ENCODE results near the gene FAM149A. TPM values are rescaled to one million over a fixed set of nuclear protein-coding genes. Genes with fewer than 3 reads are reported as not detected.

Gene FAM149A
- total RNA-seq (2022; extraction: Qiagen RNA extraction; ENCODE audit: low read depth) = 0.98 to 1.6 TPM (median 1.2 TPM) in 5 replicates

DNA sequence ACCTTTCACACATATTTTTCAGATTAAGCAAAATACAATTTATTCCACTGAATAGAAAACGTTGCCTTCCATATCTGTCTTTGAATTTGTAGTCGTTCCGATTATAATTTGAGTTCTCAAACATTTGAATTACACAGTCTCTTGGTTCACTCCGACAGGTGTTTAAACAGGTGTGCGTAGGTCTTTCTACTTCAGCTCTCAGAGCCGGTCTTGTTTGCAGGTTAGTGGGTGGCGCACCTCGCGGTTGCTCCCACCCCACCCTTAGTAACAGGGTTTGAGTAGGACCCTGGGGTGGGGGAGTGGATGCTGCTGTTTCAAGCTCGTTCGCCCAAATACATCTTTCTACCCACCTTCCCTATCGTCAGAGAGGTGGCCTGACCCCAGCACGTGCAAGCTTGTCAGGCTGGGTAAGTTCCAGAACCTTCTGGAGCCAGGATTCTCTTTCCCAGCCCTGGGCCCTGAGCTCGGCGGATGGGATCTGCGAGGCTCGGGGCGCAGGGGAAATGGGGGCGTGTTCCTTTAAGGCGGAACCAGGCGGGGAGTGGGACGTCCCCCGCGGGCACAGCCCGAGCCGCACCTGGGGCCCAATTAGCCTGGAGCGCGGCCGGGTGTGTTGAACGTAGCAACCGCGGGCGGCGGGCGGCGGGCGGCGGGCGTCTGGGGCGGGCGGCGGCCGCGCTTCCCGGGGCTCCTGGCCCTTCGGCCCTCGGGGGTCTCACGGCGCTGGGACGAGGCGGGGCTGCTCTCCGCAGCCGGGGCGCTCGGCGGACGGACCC is at the start of gene FAM149A:
TSS of gene FAM149A (plus strand) at position 591 of the 776 bp plus-strand sequence.

DNA sequence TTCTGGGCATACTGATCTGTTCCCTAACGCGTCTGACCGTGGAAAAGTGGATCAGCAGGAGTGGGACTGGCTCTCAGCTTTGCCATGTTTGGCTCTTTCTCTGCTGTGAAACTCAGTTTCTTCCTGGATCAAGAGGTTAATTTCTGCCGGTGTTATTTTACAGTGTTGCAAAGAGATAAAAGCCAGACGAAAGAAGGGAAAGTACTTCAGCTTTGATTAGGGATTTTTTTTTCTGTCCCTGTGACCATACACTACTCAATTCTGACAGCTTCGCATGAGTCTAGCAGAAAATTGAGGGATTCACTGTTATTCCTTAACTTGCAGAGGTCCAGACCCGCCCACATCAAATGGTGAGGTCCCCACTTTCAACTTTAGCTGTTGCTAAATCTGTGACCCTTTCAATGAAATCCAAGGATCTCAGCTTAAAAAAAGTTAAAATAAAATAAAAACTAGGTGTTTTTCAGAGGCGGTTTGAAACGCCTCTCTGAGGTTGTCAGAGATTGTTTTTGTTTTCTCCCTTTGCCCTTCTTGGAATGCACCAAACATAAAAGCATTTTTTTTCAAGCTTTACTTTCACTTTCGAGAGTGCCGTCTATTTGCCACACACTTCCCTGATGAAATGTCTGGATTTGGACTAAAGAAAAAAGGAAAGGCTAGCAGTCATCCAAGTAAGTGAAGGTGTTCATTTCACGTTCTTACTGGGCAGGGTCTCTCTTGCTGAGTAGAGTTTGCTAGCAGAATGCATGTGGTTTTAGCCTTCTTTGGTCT is 35.7 kb upstream of the FAM149A start, which contains the start of gene TLR3:
TSS of gene TLR3 (plus strand) at position 576 of the 768 bp plus-strand sequence. CDS start 7,464 bp downstream, outside the sequence.

GRCh38 chr4:186191200-186192065 is 86.9 kb downstream of the FAM149A start, which contains the start of gene CYP4V2:
TSS of gene CYP4V2 (plus strand) at chr4:186191567. CDS start at chr4:186191824, 257 bp downstream.

Other genes with a start within 250 kb of the FAM149A start
- gene TLR3, start 35.5 kb upstream of the FAM149A start, total RNA-seq (2022; extraction: Qiagen RNA extraction; ENCODE audit: low read depth) = 0.15 to 0.72 TPM (median 0.39 TPM) in 5 replicates
- 2.3 to 3.7 TPM (median 3.0 TPM) in 5 replicates for gene CYP4V2, start 86.9 kb downstream of the FAM149A start, total RNA-seq (2022; extraction: Qiagen RNA extraction; ENCODE audit: low read depth)
- not detected in 5 replicates for gene KLKB1, start 122.8 kb downstream of the FAM149A start, total RNA-seq (2022; extraction: Qiagen RNA extraction; ENCODE audit: low read depth)
- not detected in 5 replicates for gene F11, start 161.5 kb downstream of the FAM149A start, total RNA-seq (2022; extraction: Qiagen RNA extraction; ENCODE audit: low read depth)

Data from A549 treated with ZK216348 at 1 μM for 4 hours (cell line).